ENCODE measurements around the gene SP140. TPM values are rescaled to one million over a fixed set of nuclear protein-coding genes. Genes with fewer than 3 reads are reported as not detected.

SP140 gene
- polyA plus RNA-seq, 3 donors: 2.5 to 7.3 (median 5.9) TPM

- H3K27me3 ChIP-seq (ENCODE audit: control insufficient read depth in 2 of 2, insufficient read depth in 2 of 2, low read length in 2 of 2): no peaks in the 10 kb centered on the region
- Mint-ChIP-seq H3K27me3 (ENCODE audit: low read depth in 3 of 3) (peaks cover 2% of the 10 kb centered on the region in 3 donors), H3K27ac (no peak overlapping the region), H3K36me3 (peaks cover 13 to 49% of the 10 kb centered on the region in 2 donors), H3K4me1 (no peaks in the 10 kb centered on the region), H3K4me3 (no peak overlapping the region), H3K9me3 (peaks cover 14 to 21% (median 15%) of the 10 kb centered on the region in 7 donors)
- no peak overlapping the region for H3K9ac ChIP-seq (ENCODE audit: insufficient read depth, low read length, poor library complexity, severe bottlenecking)
- no peak overlapping the region for H2AFZ ChIP-seq (ENCODE audit: insufficient read depth, low read depth, low read length, poor library complexity, severe bottlenecking)
- no peaks in the 10 kb centered on the region for H4K20me1 ChIP-seq (ENCODE audit: insufficient read depth, low read length)
- no peak overlapping the region for H3K4me3 ChIP-seq (replicated peaks in 1 of 3; ENCODE audit: low read depth in 2 of 3, low read length in 3 of 3)
- no peaks in the 10 kb centered on the region for H3K79me2 ChIP-seq (ENCODE audit: insufficient read depth, low read length)
- H3K9me3 ChIP-seq (replicated peaks in 1 of 2; ENCODE audit: control insufficient read depth in 1 of 2, insufficient read depth in 1 of 2, low read length in 2 of 2): peaks cover under 1 to 8% of the 10 kb centered on the region in 2 donors
- 98% methylated on average over 4 of the region's 6 CpGs for WGBS (ENCODE audit: insufficient coverage)
- intact Hi-C loops (cut with micrococcal nuclease): no loop called here
- H3K4me1 ChIP-seq (ENCODE audit: control insufficient read depth in 1 of 2, insufficient read depth in 2 of 2, low read length in 2 of 2): no peaks in the 10 kb centered on the region
- no peak overlapping the region for H3K27ac ChIP-seq (ENCODE audit: low read depth in 1 of 2, low read length in 2 of 2)
- no peaks in the 10 kb centered on the region for H3K36me3 ChIP-seq (replicated peaks in 1 of 2; ENCODE audit: control insufficient read depth in 1 of 2, insufficient read depth in 2 of 2, low read length in 2 of 2)
- no peak for TF ChIP-seq CTCF (IDR thresholded peaks at IDR 0.05)
- no peak overlapping the region for H3K4me2 ChIP-seq (replicated peaks; ENCODE audit: extremely low read depth, low read length, poor library complexity, severe bottlenecking)
- no peak for DNase-seq
Measured at GRCh38 chr2:230295192-230295591, 69.7 kb downstream of the SP140 start.

GRCh38 chr2:230296917-230297316 is 71.4 kb downstream of the SP140 start:
- no peak overlapping the region for H3K4me3 Mint-ChIP-seq
- peaks cover 5 to 8% of the 10 kb centered on the region in 2 donors for H3K9me3 ChIP-seq (replicated peaks in 1 of 2; ENCODE audit: control insufficient read depth in 1 of 2, insufficient read depth in 1 of 2, low read length in 2 of 2)
- no peak overlapping the region for H3K4me3 ChIP-seq (replicated peaks in 1 of 3; ENCODE audit: low read depth in 2 of 3, low read length in 3 of 3)
- no peak overlapping the region for H3K27ac ChIP-seq (ENCODE audit: low read depth in 1 of 2, low read length in 2 of 2)
- intact Hi-C loops (cut with micrococcal nuclease): no loop called here
- peaks cover 16 to 26% (median 22%) of the 10 kb centered on the region in 7 donors for H3K9me3 Mint-ChIP-seq
- no peaks in the 10 kb centered on the region for H3K4me1 ChIP-seq (ENCODE audit: control insufficient read depth in 1 of 2, insufficient read depth in 2 of 2, low read length in 2 of 2)
- H3K36me3 Mint-ChIP-seq: peaks cover 13 to 50% of the 10 kb centered on the region in 2 donors
- H3K27me3 Mint-ChIP-seq (ENCODE audit: low read depth in 3 of 3): peaks cover 2% of the 10 kb centered on the region in 3 donors
- H3K4me2 ChIP-seq (replicated peaks; ENCODE audit: extremely low read depth, low read length, poor library complexity, severe bottlenecking): no peak overlapping the region
- no peaks in the 10 kb centered on the region for H3K36me3 ChIP-seq (replicated peaks in 1 of 2; ENCODE audit: control insufficient read depth in 1 of 2, insufficient read depth in 2 of 2, low read length in 2 of 2)
- no peak overlapping the region for H3K9ac ChIP-seq (ENCODE audit: insufficient read depth, low read length, poor library complexity, severe bottlenecking)
- H3K4me1 Mint-ChIP-seq: no peaks in the 10 kb centered on the region
- no peaks in the 10 kb centered on the region for H4K20me1 ChIP-seq (ENCODE audit: insufficient read depth, low read length)
- no peaks in the 10 kb centered on the region for H3K27me3 ChIP-seq (ENCODE audit: control insufficient read depth in 2 of 2, insufficient read depth in 2 of 2, low read length in 2 of 2)
- DNase-seq: no peak
- TF ChIP-seq CTCF (IDR thresholded peaks at IDR 0.05): no peak
- H3K79me2 ChIP-seq (ENCODE audit: insufficient read depth, low read length): no peaks in the 10 kb centered on the region
- no peak overlapping the region for H3K27ac Mint-ChIP-seq
- no peak overlapping the region for H2AFZ ChIP-seq (ENCODE audit: insufficient read depth, low read depth, low read length, poor library complexity, severe bottlenecking)
